ENCODE data around the gene CD58. TPM values are rescaled to one million over a fixed set of nuclear protein-coding genes. Genes with fewer than 3 reads are reported as not detected.

CD58 gene
- total and polyA plus RNA-seq, 2 of the 4 experiments (the other 2 are of a cell fraction): 5.4 to 5.7 TPM

- TF ChIP-seq MAFK (IDR thresholded peaks at IDR 0.05; ENCODE audit: low read depth, low read length) (no peak), ELK1 (IDR thresholded peaks at IDR 0.05; ENCODE audit: borderline replicate concordance, low read depth, low read length) (no peak), USF2 (IDR thresholded peaks at IDR 0.05; ENCODE audit: low read depth, low read length) (no peak), CTCF (conservative IDR thresholded peaks at IDR 0.05; ENCODE audit: low read depth, low read length) (no peak), RCOR1 (IDR thresholded peaks at IDR 0.05; ENCODE audit: insufficient replicate concordance, low read length) (no peak), BHLHE40 (IDR thresholded peaks at IDR 0.05; ENCODE audit: low read depth, low read length) (no peak), POLR2A (IDR thresholded peaks at IDR 0.05; ENCODE audit: low read depth, low read length) (no peak)
- ATAC-seq (ENCODE audit: low read depth): no peak
- BruUV-seq (replicated peaks): no TSS peak
Measured at GRCh38 chr1:116501870-116502244, 69.0 kb downstream of the CD58 start.

More at GRCh38 chr1:116501870-116502244, 69.0 kb downstream of the CD58 start:
- H2AK5ac ChIP-seq (ENCODE audit: low read depth, low read length): no peak overlapping the region
- H4K8ac ChIP-seq (ENCODE audit: low read depth in 2 of 2, low read length in 2 of 2): no peak overlapping the region
- ChIA-PET CTCF (no interaction called here), POLR2A (ENCODE audit: unreplicated experiment) (no interaction called here)
- no peak overlapping the region for H2AFZ ChIP-seq (replicated peaks; ENCODE audit: low read length, poor library complexity)
- no peak overlapping the region for H3K4me3 ChIP-seq (ENCODE audit: insufficient read depth, low read depth, low read length)
- no CpG with 5 or more reads among the region's 2 CpGs for WGBS, 2 experiments (ENCODE audit: extremely low coverage in 2 of 2, insufficient read length in 1 of 2)
- H3K18ac ChIP-seq (ENCODE audit: low read depth, low read length): no peak overlapping the region
- no peaks in the 10 kb centered on the region for H3K79me1 ChIP-seq (ENCODE audit: low read depth in 1 of 2, low read length in 2 of 2)
- no peak overlapping the region for H3K4ac ChIP-seq (ENCODE audit: low read depth, low read length)
- H3K27ac ChIP-seq (ENCODE audit: insufficient read depth, low read length): no peak overlapping the region
- no peaks in the 10 kb centered on the region for H4K20me1 ChIP-seq (ENCODE audit: insufficient read depth, low read length)
- no peak for DNase-seq
- H3K27me3 ChIP-seq (ENCODE audit: control insufficient read depth, insufficient read depth, low read length): no peaks in the 10 kb centered on the region
- no peak overlapping the region for H3K4me2 ChIP-seq (ENCODE audit: low read depth, low read length)
- H3K14ac ChIP-seq (replicated peaks; ENCODE audit: low read depth, low read length): no peak overlapping the region
- no peak overlapping the region for H2AK9ac ChIP-seq (replicated peaks; ENCODE audit: low read depth, low read length, poor library complexity)
- no peak overlapping the region for H4K91ac ChIP-seq (ENCODE audit: insufficient read depth, low read depth, low read length)
- H3K36me3 ChIP-seq (ENCODE audit: control insufficient read depth, insufficient read depth, low read length): no peaks in the 10 kb centered on the region
- H2BK120ac ChIP-seq (ENCODE audit: low read depth, low read length): no peak overlapping the region
- H3K9me1 ChIP-seq (ENCODE audit: insufficient read depth, low read length): 0 out of 2 replicates have a peak, but pooled peaks cover 4% of the 10 kb centered on the region
- H3K4me1 ChIP-seq (ENCODE audit: control insufficient read depth, insufficient read depth, low read length): peaks cover 2% of the 10 kb centered on the region; the same call in 1 of the 2 replicates
- no peak overlapping the region for H3K56ac ChIP-seq (ENCODE audit: extremely low read depth, insufficient read depth, low read length)
- H3K9ac ChIP-seq (ENCODE audit: low read depth, low read length): no peak overlapping the region
- H3K9me3 ChIP-seq (ENCODE audit: control insufficient read depth, insufficient read depth, low read length): no peaks in the 10 kb centered on the region
- no peak overlapping the region for H2BK5ac ChIP-seq (ENCODE audit: low read depth, low read length, poor library complexity, severe bottlenecking)
- no peak overlapping the region for H2BK20ac ChIP-seq (ENCODE audit: low read depth, low read length)
- intact Hi-C loops (cut with micrococcal nuclease): loop anchor here (5.0 kb wide), 1 partner anchor 1445 kb away; no protein-coding TSS in a partner anchor
- H2BK15ac ChIP-seq (ENCODE audit: low read depth, low read length): no peak overlapping the region
- no peak overlapping the region for H3K23ac ChIP-seq (ENCODE audit: low read depth, low read length)
- H4K5ac ChIP-seq (ENCODE audit: low read depth, low read length): no peak overlapping the region
- in situ Hi-C loops (cut with MboI; ENCODE audit: low sequenced_read_pairs): no loop called here
- dilution Hi-C loops (cut with HindIII; ENCODE audit: low sequenced_read_pairs, unreplicated experiment): no loop called here
